Neural progenitor cell (in vitro differentiated cells): ENCODE results near the gene AP5Z1. TPM values are rescaled to one million over a fixed set of nuclear protein-coding genes. Genes with fewer than 3 reads are reported as not detected.

ENCODE experiments used
- DNase-seq: peaks from one replicate; pipeline ENCODE4 v3.0.0-alpha.2; 2016; ENCODE audit warnings: low spot score
- H2AFZ ChIP-seq: fragments of 200-600 bp; sonication (generic); replicated peaks from 2 replicates; pipeline ENCODE4 v1.6.1; 2016; ENCODE audit warnings: antibody characterized with exemption
- H3F3A ChIP-seq: fragments of 200-600 bp; sonication (generic); 2 replicates; pipeline ENCODE4 v1.6.1; 2016; ENCODE audit warnings: antibody characterized with exemption, low read depth
- H3K27ac ChIP-seq: fragments of 200-600 bp; sonication (generic); 2 replicates; pipeline ENCODE4 v1.5.1; 2016; ENCODE audit warnings: mild to moderate bottlenecking
- H3K27me3 ChIP-seq: fragments of 200-600 bp; sonication (generic); 2 replicates; pipeline ENCODE4 v1.6.1; 2016; ENCODE audit warnings: mild to moderate bottlenecking, moderate library complexity
- H3K36me3 ChIP-seq: fragments of 200-600 bp; sonication (generic); 2 replicates; pipeline ENCODE4 v1.5.1; 2016
- H3K4me1 ChIP-seq: fragments of 200-600 bp; sonication (generic); 2 replicates; pipeline ENCODE4 v1.6.1; 2016; ENCODE audit warnings: mixed run types
- H3K4me2 ChIP-seq: fragments of 200-600 bp; sonication (generic); 2 replicates; pipeline ENCODE4 v1.6.1; 2016
- H3K4me3 ChIP-seq: fragments of 200-600 bp; sonication (generic); 2 replicates; pipeline ENCODE4 v1.5.1; 2016
- H3K79me2 ChIP-seq: fragments of 200-600 bp; sonication (generic); 2 replicates; pipeline ENCODE4 v1.6.1; 2016; ENCODE audit warnings: low read depth
- H3K9ac ChIP-seq: fragments of 200-600 bp; sonication (generic); 2 replicates; pipeline ENCODE4 v1.6.1; 2016
- H3K9me3 ChIP-seq: fragments of 200-600 bp; sonication (generic); 2 replicates; pipeline ENCODE4 v1.5.1; 2016; ENCODE audit warnings: low read depth
- H4K20me1 ChIP-seq: fragments of 200-600 bp; sonication (generic); 2 replicates; pipeline ENCODE4 v1.6.1; 2016; ENCODE audit warnings: low read depth
- H3K27ac Mint-ChIP-seq: 3 replicates; pipeline ENCODE4 v1.8.0; 2021; ENCODE audit warnings: mixed read lengths
- H3K27me3 Mint-ChIP-seq: 2 replicates; pipeline ENCODE4 v1.8.0; 2022; ENCODE audit warnings: low read depth, mild to moderate bottlenecking, inconsistent platforms, moderate library complexity, mixed read lengths; ENCODE audit not compliant: insufficient read depth
- H3K36me3 Mint-ChIP-seq: 3 replicates; pipeline ENCODE4 v1.8.0; 2021; ENCODE audit warnings: mixed read lengths
- H3K4me1 Mint-ChIP-seq: 3 replicates; pipeline ENCODE4 v1.8.0; 2021; ENCODE audit warnings: mixed read lengths
- H3K4me3 Mint-ChIP-seq: 3 replicates; pipeline ENCODE4 v1.8.0; 2021; ENCODE audit warnings: mild to moderate bottlenecking, moderate library complexity, mixed read lengths
- H3K9me3 Mint-ChIP-seq: 3 replicates; pipeline ENCODE4 v1.8.0; 2020; ENCODE audit warnings: mixed read lengths
- CTCF ChIP-seq: fragments of 200-600 bp; sonication (generic); IDR thresholded peaks from 2 replicates; pipeline ENCODE4 v1.5.1; 2017; ENCODE audit warnings: antibody characterized with exemption, mild to moderate bottlenecking
- EZH2 ChIP-seq: fragments of 200-600 bp; sonication (generic); IDR thresholded peaks from 2 replicates; pipeline ENCODE4 v1.6.1; 2017; ENCODE audit warnings: antibody characterized with exemption, mild to moderate bottlenecking, moderate library complexity
- EZH2phosphoT487 ChIP-seq: fragments of 200-600 bp; sonication (generic); IDR thresholded peaks from 2 replicates; pipeline ENCODE4 v1.6.1; 2017; ENCODE audit warnings: antibody characterized with exemption
- total RNA-seq: library from RNA; depleted of rRNA; stranded (reverse); fragments of >200 nt; gene quantifications from 2 replicates; pipeline ENCODE4 v1.2.3, GENCODE V29; 2015; ENCODE audit warnings: low replicate concordance

AP5Z1 gene
- total RNA-seq, 1 donor from 2014 or later = 8.3 TPM

- H3K4me3 Mint-ChIP-seq = peak overlapping the region; percentile 38
- Histone ChIP-seq H4K20me1 (peaks cover 14% of the 10 kb centered on the region), H3K4me1 (no peaks in the 10 kb centered on the region), H3K79me2 (no peaks in the 10 kb centered on the region), H3K4me3 (no peak overlapping the region), H3K36me3 (no peaks in the 10 kb centered on the region), H3F3A (no peaks in the 10 kb centered on the region), H2AFZ (no peak overlapping the region), H3K9ac (no peak overlapping the region), H3K27ac (no peak overlapping the region), H3K4me2 (no peak overlapping the region), H3K9me3 (no peaks in the 10 kb centered on the region), H3K27me3 (no peaks in the 10 kb centered on the region)
- H3K27me3 Mint-ChIP-seq = peaks cover 8% of the 10 kb centered on the region
- no peaks in the 10 kb centered on the region for H3K9me3 Mint-ChIP-seq
- TF ChIP-seq EZH2 (no peak), CTCF (peak; percentile 86)
- peak; percentile 85 for DNase-seq
- no peak overlapping the region for H3K27ac Mint-ChIP-seq
- H3K36me3 Mint-ChIP-seq = peaks cover 8% of the 10 kb centered on the region
- H3K4me1 Mint-ChIP-seq = peaks cover 5% of the 10 kb centered on the region
Measured at GRCh38 chr7:4753598-4754432, 21.6 kb upstream of the AP5Z1 start.

- Histone ChIP-seq H3F3A (no peaks in the 10 kb centered on the region), H3K4me3 (no peak overlapping the region), H3K4me1 (no peaks in the 10 kb centered on the region), H4K20me1 (peaks cover 14% of the 10 kb centered on the region), H3K4me2 (no peak overlapping the region), H2AFZ (no peak overlapping the region), H3K79me2 (no peaks in the 10 kb centered on the region), H3K27ac (no peak overlapping the region), H3K27me3 (no peaks in the 10 kb centered on the region), H3K9ac (no peak overlapping the region), H3K36me3 (no peaks in the 10 kb centered on the region), H3K9me3 (no peaks in the 10 kb centered on the region)
- Mint-ChIP-seq H3K4me3 (peak overlapping the region; percentile 41), H3K27me3 (peaks cover 8% of the 10 kb centered on the region), H3K27ac (no peak overlapping the region), H3K4me1 (peaks cover 2% of the 10 kb centered on the region), H3K9me3 (no peaks in the 10 kb centered on the region), H3K36me3 (peaks cover 5% of the 10 kb centered on the region)
- TF ChIP-seq EZH2 (no peak), EZH2phosphoT487 (no peak), CTCF (no peak)
- DNase-seq = no peak
Measured at GRCh38 chr7:4754433-4755010, 20.9 kb upstream of the AP5Z1 start.

- H3K27ac Mint-ChIP-seq = no peak overlapping the region
- no peaks in the 10 kb centered on the region for H3K79me2 ChIP-seq
- peaks cover 8% of the 10 kb centered on the region for H3K27me3 Mint-ChIP-seq
- H3K4me3 ChIP-seq = no peak overlapping the region
- no peaks in the 10 kb centered on the region for H3K9me3 ChIP-seq
- H2AFZ ChIP-seq = no peak overlapping the region
- H4K20me1 ChIP-seq = peaks cover 14% of the 10 kb centered on the region
- no peak overlapping the region for H3K27ac ChIP-seq
- no peaks in the 10 kb centered on the region for H3K27me3 ChIP-seq
- H3K36me3 Mint-ChIP-seq = peaks cover 7% of the 10 kb centered on the region
- H3K9ac ChIP-seq = no peak overlapping the region
- peaks cover 2% of the 10 kb centered on the region for H3K4me1 Mint-ChIP-seq
- no peaks in the 10 kb centered on the region for H3F3A ChIP-seq
- no peaks in the 10 kb centered on the region for H3K4me1 ChIP-seq
- no peaks in the 10 kb centered on the region for H3K9me3 Mint-ChIP-seq
- no peak for DNase-seq
- H3K4me2 ChIP-seq = no peak overlapping the region
- H3K36me3 ChIP-seq = no peaks in the 10 kb centered on the region
- TF ChIP-seq CTCF = no peak
- TF ChIP-seq EZH2 = no peak
- no peak for TF ChIP-seq EZH2phosphoT487
- no peak overlapping the region for H3K4me3 Mint-ChIP-seq
Measured at GRCh38 chr7:4755045-4755444, 20.4 kb upstream of the AP5Z1 start.
